Lung (tissue), 12 donors: ENCODE data around the gene APBB2. TPM values are rescaled to one million over a fixed set of nuclear protein-coding genes. Genes with fewer than 3 reads are reported as not detected.
"Not testable (repeated sequence)": the region's sequence is repeated elsewhere in the genome, so short reads cannot be mapped to it uniquely, and the experiment has no call there.

Experiments used
- ATAC-seq: fragments of 200-7000 bp; cut with Tn5 transposase; one replicate; pipeline ENCODE4 v1.9.1; 2020; ENCODE audit warnings: moderate number of reproducible peaks; ENCODE audit not compliant: insufficient read depth, low FRiP score
- DNase-seq, 3 donors: peaks; one replicate each; pipeline ENCODE4 v3.0.0-alpha.2; 2013 to 2017
- H3K27ac ChIP-seq, 2 donors: one replicate each; pipeline ENCODE4 v1.5.1; 2013; ENCODE audit warnings: mild to moderate bottlenecking in 2 of 2, moderate library complexity in 2 of 2, control low read depth in 1 of 2, inconsistent platforms in 1 of 2, low read depth in 1 of 2, low read length in 1 of 2
- H3K27me3 ChIP-seq, 3 donors: one replicate each; pipeline ENCODE4 v1.5.1; 2013; ENCODE audit warnings: low read length in 2 of 3; ENCODE audit not compliant: control insufficient read depth in 3 of 3, insufficient read depth in 3 of 3
- H3K36me3 ChIP-seq, 4 donors: one replicate each; pipeline ENCODE4 v1.5.1; 2013; ENCODE audit warnings: low read length in 4 of 4, mild to moderate bottlenecking in 1 of 4, moderate library complexity in 1 of 4; ENCODE audit not compliant: control insufficient read depth in 4 of 4, insufficient read depth in 4 of 4
- H3K4me1 ChIP-seq, 5 donors: one replicate each; pipeline ENCODE4 v1.5.1; 2013; ENCODE audit warnings: low read length in 5 of 5, mild to moderate bottlenecking in 2 of 5, moderate library complexity in 1 of 5; ENCODE audit not compliant: control insufficient read depth in 5 of 5, insufficient read depth in 5 of 5
- H3K4me3 ChIP-seq: one replicate; pipeline ENCODE4 v1.5.1; 2013; ENCODE audit warnings: mild to moderate bottlenecking, control low read depth, moderate library complexity
- H3K9ac ChIP-seq, 2 donors: one replicate each; pipeline ENCODE4 v1.5.1; 2013; ENCODE audit warnings: low read length in 2 of 2, control low read depth in 1 of 2; ENCODE audit not compliant: insufficient read depth in 1 of 2
- H3K9me3 ChIP-seq, 4 donors: one replicate each; pipeline ENCODE4 v1.5.1; 2013; ENCODE audit warnings: low read length in 3 of 4, mild to moderate bottlenecking in 1 of 4, moderate library complexity in 1 of 4; ENCODE audit not compliant: control insufficient read depth in 4 of 4, insufficient read depth in 3 of 4
- WGBS, 2 donors: extraction: QIAGEN DNeasy Blood & Tissue Kit; methylation state at CpG; one replicate each; pipeline ENCODE4 v1.1.7; 2013; 5-methylcytosine and 5-hydroxymethylcytosine counted together
- polyA plus RNA-seq, 2 donors: library from polyadenylated mRNA; stranded (reverse); fragments of 200-250 nt; gene quantifications; one replicate each; pipeline ENCODE4 v1.2.1, GENCODE V29; 2013
- total RNA-seq, 2 donors: library from RNA; depleted of rRNA in 1 of 2; stranded (reverse); fragments of >200 nt in 1 of 2; gene quantifications; one replicate each; pipeline ENCODE4 v1.2.1, GENCODE V29; 2014 to 2021
- TF ChIP-seq, protein P1 (sequence below): IDR thresholded peaks from 2 replicates; pipeline ENCODE4 v1.5.1; 2012; ENCODE audit warnings: mild to moderate bottlenecking; ENCODE audit errors: control extremely low read depth, extremely low read depth
- donor health status: control.
- donor health status: control.
- donor health status: Bipolar disorder and iron deficiency.
- donor health status: healthy.
- donor health status: DM: yes; HTN: yes; CAD: no.

The APBB2 gene
- total and polyA plus RNA-seq, 4 donors, result 13.3 to 99.0 (median 40.4) TPM

GRCh38 chr4:41000356-41000755, 214.0 kb downstream of the APBB2 start:
- no peak overlapping the region for H3K27ac ChIP-seq

GRCh38 chr4:40998675-40999358, 215.5 kb downstream of the APBB2 start:
- no peak overlapping the region for H3K4me3 ChIP-seq
- WGBS, 2 donors, result 73 to 80% methylated on average over 10 of the region's 10 CpGs
- peak; percentile 75 for ATAC-seq
- H3K9ac ChIP-seq, result no peak overlapping the region
- no peak for DNase-seq
- no peaks in the 10 kb centered on the region for H3K9me3 ChIP-seq
- TF ChIP-seq, protein P1, sequence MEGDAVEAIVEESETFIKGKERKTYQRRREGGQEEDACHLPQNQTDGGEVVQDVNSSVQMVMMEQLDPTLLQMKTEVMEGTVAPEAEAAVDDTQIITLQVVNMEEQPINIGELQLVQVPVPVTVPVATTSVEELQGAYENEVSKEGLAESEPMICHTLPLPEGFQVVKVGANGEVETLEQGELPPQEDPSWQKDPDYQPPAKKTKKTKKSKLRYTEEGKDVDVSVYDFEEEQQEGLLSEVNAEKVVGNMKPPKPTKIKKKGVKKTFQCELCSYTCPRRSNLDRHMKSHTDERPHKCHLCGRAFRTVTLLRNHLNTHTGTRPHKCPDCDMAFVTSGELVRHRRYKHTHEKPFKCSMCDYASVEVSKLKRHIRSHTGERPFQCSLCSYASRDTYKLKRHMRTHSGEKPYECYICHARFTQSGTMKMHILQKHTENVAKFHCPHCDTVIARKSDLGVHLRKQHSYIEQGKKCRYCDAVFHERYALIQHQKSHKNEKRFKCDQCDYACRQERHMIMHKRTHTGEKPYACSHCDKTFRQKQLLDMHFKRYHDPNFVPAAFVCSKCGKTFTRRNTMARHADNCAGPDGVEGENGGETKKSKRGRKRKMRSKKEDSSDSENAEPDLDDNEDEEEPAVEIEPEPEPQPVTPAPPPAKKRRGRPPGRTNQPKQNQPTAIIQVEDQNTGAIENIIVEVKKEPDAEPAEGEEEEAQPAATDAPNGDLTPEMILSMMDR, result no peak
- H3K27me3 ChIP-seq, result no peaks in the 10 kb centered on the region
- peak overlapping the region in 1 of 2 donors; percentile 22 for H3K27ac ChIP-seq
- H3K36me3 ChIP-seq, result no peaks in the 10 kb centered on the region
- peaks cover 0 to 4% (median 2%) of the 10 kb centered on the region in 5 donors for H3K4me1 ChIP-seq

More at GRCh38 chr4:41000356-41000755, 214.0 kb downstream of the APBB2 start:
- no peaks in the 10 kb centered on the region for H3K27me3 ChIP-seq
- TF ChIP-seq, protein P1, result no peak
- WGBS, 2 donors, result 71 to 80% methylated on average over 1 of the region's 1 CpG
- peaks cover 0 to 4% (median 0%) of the 10 kb centered on the region in 5 donors for H3K4me1 ChIP-seq
- DNase-seq (no peak), ATAC-seq (no peak)
- no peaks in the 10 kb centered on the region for H3K36me3 ChIP-seq
- no peak overlapping the region for H3K9ac ChIP-seq
- H3K9me3 ChIP-seq, result no peaks in the 10 kb centered on the region
- no peak overlapping the region for H3K4me3 ChIP-seq

- H3K4me1 ChIP-seq, result peaks cover 0 to 11% (median 6%) of the 10 kb centered on the region in 5 donors
- no peak overlapping the region for H3K27ac ChIP-seq
- WGBS, 2 donors, result 78 to 97% methylated on average over 2 of the region's 2 CpGs
- H3K9ac ChIP-seq, result no peak overlapping the region
- no peak overlapping the region for H3K4me3 ChIP-seq
- TF ChIP-seq, protein P1, result no peak
- DNase-seq (no peak), ATAC-seq (no peak)
- no peaks in the 10 kb centered on the region for H3K27me3 ChIP-seq
- no peaks in the 10 kb centered on the region for H3K9me3 ChIP-seq
- H3K36me3 ChIP-seq, result no peaks in the 10 kb centered on the region
These were observed 218.5 kb downstream of the APBB2 start for GRCh38 chr4:40995850-40996249.

DNA sequence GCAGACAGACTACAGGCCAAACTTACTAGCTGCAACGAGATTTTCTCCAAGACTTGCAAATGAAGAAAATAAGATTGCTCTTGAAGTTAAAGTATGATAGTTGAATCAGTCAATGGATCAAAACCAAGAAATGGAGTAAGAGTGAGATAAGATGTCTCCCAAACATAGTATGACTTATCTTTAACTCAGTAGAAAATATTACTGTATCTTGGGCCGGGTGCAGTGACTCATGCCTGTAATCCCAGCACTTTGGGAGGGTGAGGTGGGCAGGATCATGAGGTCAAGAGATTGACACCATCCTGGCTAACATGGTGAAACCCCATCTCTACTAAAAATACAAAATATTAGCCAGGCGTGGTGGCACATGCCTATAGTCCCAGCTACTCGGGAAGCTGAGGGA, 220.0 kb downstream of the APBB2 start:
- H3K27me3 ChIP-seq, H3K27ac ChIP-seq, ATAC-seq, H3K9me3 ChIP-seq, H3K9ac ChIP-seq, H3K4me3 ChIP-seq, DNase-seq, H3K36me3 ChIP-seq: not testable (repeated sequence)
- peaks cover 0 to 11% (median 7%) of the 10 kb centered on the region in 5 donors for H3K4me1 ChIP-seq
- 86 to 96% methylated on average over 4 of the region's 4 CpGs for WGBS, 2 donors

- not testable (repeated sequence) for H3K9ac ChIP-seq, H3K27ac ChIP-seq, H3K27me3 ChIP-seq, H3K4me3 ChIP-seq, H3K36me3 ChIP-seq, H3K9me3 ChIP-seq, DNase-seq, ATAC-seq
- H3K4me1 ChIP-seq, result peaks cover 0 to 11% (median 7%) of the 10 kb centered on the region in 5 donors
- WGBS, 2 donors, result 34 to 59% methylated on average over 2 of the region's 2 CpGs
These were observed 221.0 kb downstream of the APBB2 start for GRCh38 chr4:40993296-40993693.
